ENCODE data around the gene TXNDC5.
A peak's percentile ranks its signal among the peaks of the same experiment; 100 is the strongest.

Gene TXNDC5

GRCh38 chr6:7921632-7922092 lies 11.1 kb upstream of the TXNDC5 start:
- Mint-ChIP-seq H3K36me3 (ENCODE audit: low read depth) (peaks cover 3% of the 10 kb centered on the region), H3K4me1 (no peaks in the 10 kb centered on the region), H3K9me3 (peaks cover 18% of the 10 kb centered on the region), H3K4me3 (no peak overlapping the region), H3K27ac (no peak overlapping the region), H3K27me3 (peaks cover 12% of the 10 kb centered on the region)
- no peak for ATAC-seq
- DNase-seq, result no peak

- H3K27ac Mint-ChIP-seq, result no peak overlapping the region
- peaks cover 3% of the 10 kb centered on the region for H3K36me3 Mint-ChIP-seq (ENCODE audit: low read depth)
- ATAC-seq (no peak), DNase-seq (no peak)
- no peak overlapping the region for H3K4me3 Mint-ChIP-seq
- H3K9me3 Mint-ChIP-seq, result peaks cover 14% of the 10 kb centered on the region
- no peaks in the 10 kb centered on the region for H3K4me1 Mint-ChIP-seq
- peaks cover 11% of the 10 kb centered on the region for H3K27me3 Mint-ChIP-seq
These were observed 10.5 kb upstream of the TXNDC5 start for GRCh38 chr6:7921046-7921445.

- H3K9me3 Mint-ChIP-seq, result peaks cover 12% of the 10 kb centered on the region
- peaks cover 2% of the 10 kb centered on the region for H3K36me3 Mint-ChIP-seq (ENCODE audit: low read depth)
- ATAC-seq, result peak; percentile 49
- H3K4me3 Mint-ChIP-seq, result no peak overlapping the region
- DNase-seq, result no peak
- H3K27me3 Mint-ChIP-seq, result peaks cover 12% of the 10 kb centered on the region
- no peaks in the 10 kb centered on the region for H3K4me1 Mint-ChIP-seq
- no peak overlapping the region for H3K27ac Mint-ChIP-seq
These were observed 9.8 kb upstream of the TXNDC5 start for GRCh38 chr6:7920425-7920824.

- DNase-seq (peak; percentile 20), ATAC-seq (peak; percentile 59)
- H3K9me3 Mint-ChIP-seq, result peaks cover 7% of the 10 kb centered on the region
These were observed 9.3 kb upstream of the TXNDC5 start for GRCh38 chr6:7919871-7920270.

GRCh38 chr6:7918403-7918802 lies 7.8 kb upstream of the TXNDC5 start:
- no peak overlapping the region for H3K4me3 Mint-ChIP-seq
- H3K36me3 Mint-ChIP-seq (ENCODE audit: low read depth), result no peaks in the 10 kb centered on the region
- peaks cover 2% of the 10 kb centered on the region for H3K27me3 Mint-ChIP-seq
- ATAC-seq, result no peak
- no peaks in the 10 kb centered on the region for H3K4me1 Mint-ChIP-seq
- H3K27ac Mint-ChIP-seq, result no peak overlapping the region
- DNase-seq, result no peak
- no peaks in the 10 kb centered on the region for H3K9me3 Mint-ChIP-seq

More at GRCh38 chr6:7919871-7920270, 9.3 kb upstream of the TXNDC5 start:
- H3K27me3 Mint-ChIP-seq, result peaks cover 10% of the 10 kb centered on the region
- H3K36me3 Mint-ChIP-seq (ENCODE audit: low read depth), result no peaks in the 10 kb centered on the region
- H3K4me3 Mint-ChIP-seq, result no peak overlapping the region
- no peak overlapping the region for H3K27ac Mint-ChIP-seq
- no peaks in the 10 kb centered on the region for H3K4me1 Mint-ChIP-seq

GRCh38 chr6:7917729-7918128 lies 7.1 kb upstream of the TXNDC5 start:
- Mint-ChIP-seq H3K36me3 (ENCODE audit: low read depth) (no peaks in the 10 kb centered on the region), H3K27me3 (peaks cover 2% of the 10 kb centered on the region), H3K27ac (no peak overlapping the region), H3K4me3 (no peak overlapping the region), H3K9me3 (no peaks in the 10 kb centered on the region), H3K4me1 (no peaks in the 10 kb centered on the region)
- no peak for ATAC-seq
- DNase-seq, result no peak

- Mint-ChIP-seq H3K27ac (no peak overlapping the region), H3K4me3 (no peak overlapping the region), H3K4me1 (no peaks in the 10 kb centered on the region), H3K36me3 (ENCODE audit: low read depth) (no peaks in the 10 kb centered on the region), H3K9me3 (no peaks in the 10 kb centered on the region), H3K27me3 (peaks cover 2% of the 10 kb centered on the region)
- ATAC-seq (no peak), DNase-seq (no peak)
These were observed 6.4 kb upstream of the TXNDC5 start for GRCh38 chr6:7916959-7917358.

- no peaks in the 10 kb centered on the region for H3K36me3 Mint-ChIP-seq (ENCODE audit: low read depth)
- no peak for DNase-seq
- no peak overlapping the region for H3K4me3 Mint-ChIP-seq
These were observed 4.6 kb upstream of the TXNDC5 start for GRCh38 chr6:7914991-7915789.

GRCh38 chr6:7914311-7914710 lies 3.7 kb upstream of the TXNDC5 start:
- Mint-ChIP-seq H3K9me3 (no peaks in the 10 kb centered on the region), H3K27ac (no peak overlapping the region), H3K27me3 (peaks cover 2% of the 10 kb centered on the region), H3K4me1 (peaks cover 7% of the 10 kb centered on the region), H3K4me3 (no peak overlapping the region), H3K36me3 (ENCODE audit: low read depth) (peaks cover 3% of the 10 kb centered on the region)
- ATAC-seq, result no peak
- DNase-seq, result no peak

More at GRCh38 chr6:7914991-7915789, 4.6 kb upstream of the TXNDC5 start:
- Mint-ChIP-seq H3K4me1 (peaks cover 5% of the 10 kb centered on the region), H3K27me3 (peaks cover 2% of the 10 kb centered on the region), H3K9me3 (no peaks in the 10 kb centered on the region), H3K27ac (no peak overlapping the region)
- no peak for ATAC-seq

GRCh38 chr6:7912736-7913517 lies 2.3 kb upstream of the TXNDC5 start:
- DNase-seq (no peak), ATAC-seq (no peak)
- Mint-ChIP-seq H3K36me3 (ENCODE audit: low read depth) (peaks cover 6% of the 10 kb centered on the region), H3K27me3 (peaks cover 2% of the 10 kb centered on the region), H3K27ac (no peak overlapping the region), H3K4me3 (no peak overlapping the region), H3K4me1 (peaks cover 16% of the 10 kb centered on the region), H3K9me3 (no peaks in the 10 kb centered on the region)

GRCh38 chr6:7912024-7912423 lies 1.4 kb upstream of the TXNDC5 start:
- Mint-ChIP-seq H3K36me3 (ENCODE audit: low read depth) (peaks cover 10% of the 10 kb centered on the region), H3K4me3 (no peak overlapping the region), H3K27ac (no peak overlapping the region), H3K9me3 (no peaks in the 10 kb centered on the region), H3K4me1 (peaks cover 21% of the 10 kb centered on the region), H3K27me3 (peaks cover 2% of the 10 kb centered on the region)
- DNase-seq, result no peak
- ATAC-seq, result no peak

- Mint-ChIP-seq H3K36me3 (ENCODE audit: low read depth) (peaks cover 11% of the 10 kb centered on the region), H3K27me3 (peaks cover 2% of the 10 kb centered on the region), H3K27ac (peak overlapping the region; percentile 51), H3K4me3 (no peak overlapping the region), H3K9me3 (no peaks in the 10 kb centered on the region), H3K4me1 (peaks cover 23% of the 10 kb centered on the region)
- DNase-seq (no peak), ATAC-seq (no peak)
These were observed 747 bp upstream of the TXNDC5 start for GRCh38 chr6:7911345-7911725.

- ATAC-seq (peak; percentile 26), DNase-seq (no peak)
- peaks cover 23% of the 10 kb centered on the region for H3K4me1 Mint-ChIP-seq
- peaks cover 11% of the 10 kb centered on the region for H3K36me3 Mint-ChIP-seq (ENCODE audit: low read depth)
- H3K4me3 Mint-ChIP-seq, result peak overlapping the region; percentile 91
- H3K27me3 Mint-ChIP-seq, result no peaks in the 10 kb centered on the region
- H3K27ac Mint-ChIP-seq, result no peak overlapping the region
- no peaks in the 10 kb centered on the region for H3K9me3 Mint-ChIP-seq
These were observed 312 bp downstream of the TXNDC5 start for GRCh38 chr6:7910298-7910653.

GRCh38 chr6:7909323-7910276 lies 988 bp downstream of the TXNDC5 start:
- peak overlapping the region; percentile 91 for H3K4me3 Mint-ChIP-seq

More at GRCh38 chr6:7909323-7910276, 988 bp downstream of the TXNDC5 start:
- H3K4me1 Mint-ChIP-seq, result peaks cover 23% of the 10 kb centered on the region
- H3K36me3 Mint-ChIP-seq (ENCODE audit: low read depth), result peaks cover 17% of the 10 kb centered on the region
- no peaks in the 10 kb centered on the region for H3K27me3 Mint-ChIP-seq
- H3K27ac Mint-ChIP-seq, result peak overlapping the region; percentile 80
- ATAC-seq, result peak; percentile 55
- peak; percentile 67 for DNase-seq
- H3K9me3 Mint-ChIP-seq, result no peaks in the 10 kb centered on the region
